K562 (cell line): Measurements from ENCODE around the gene PRMT7. TPM values are rescaled to one million over a fixed set of nuclear protein-coding genes. Genes with fewer than 3 reads are reported as not detected.
A peak's percentile ranks its signal among the peaks of the same experiment; 100 is the strongest.

Experiments
- ATAC-seq: fragments of 200-7000 bp; cut with Tn5 transposase; 3 replicates; pipeline ENCODE4 v1.9.1; 2020; ENCODE audit warnings: moderate library complexity
- BruUV-seq: library from RNA; stranded (reverse); fragments of 400-500 nt; replicated peaks from 2 replicates; lab custom pipeline; 2021; lab: Mats Ljungman, UMichigan
- CTCF ChIA-PET: fragments of 300-600 bp; formaldehyde crosslinking; extraction: SDS; loops from one replicate; lab custom pipeline; 2021; ENCODE audit warnings: low intra/inter-chr PET ratio; lab: Yijun Ruan, JAX
- POLR2A ChIA-PET: fragments of 300-600, 350-650 bp; sonication (Branson Sonifier 250); formaldehyde crosslinking; extraction: SDS; loops from one replicate; lab custom pipeline; 2021; ENCODE audit warnings: antibody characterized with exemption, inconsistent platforms; lab: Yijun Ruan, JAX
- DNase-seq, 4 experiments: peaks; one replicate each; pipeline versions ENCODE4 v3.0.0 to v3.0.0-alpha.2; 2011 to 2018; ENCODE audit warnings: low spot score in 3 of 4, mixed read lengths in 3 of 4; ENCODE audit errors: extremely low read depth in 1 of 4
- FAIRE-seq: peaks from 2 replicates; lab custom pipeline; 2011; peaks lifted over from hg19 to GRCh38; lab: Jason Lieb, UNC
- H2AFZ ChIP-seq: 2 replicates; pipeline ENCODE4 v1.6.0; 2011; ENCODE audit warnings: low read depth, low read length, control low read depth, inconsistent platforms
- H3K27ac ChIP-seq: fragments of 200-600 bp; 3 replicates; pipeline ENCODE4 v1.8.0; 2011; ENCODE audit warnings: low read depth, mild to moderate bottlenecking, control low read depth, inconsistent platforms, low read length, moderate library complexity, mixed read lengths; ENCODE audit errors: extremely low read depth
- H3K27me3 ChIP-seq, 2 experiments: fragments of 300-600 bp in 1 of 2; 2 replicates in 1 of 2; 3 replicates in 1 of 2; pipeline versions ENCODE4 v1.6.0 to v1.8.0; 2011; ENCODE audit warnings: inconsistent platforms in 2 of 2, low read length in 2 of 2, mild to moderate bottlenecking in 1 of 2, mixed read lengths in 1 of 2, moderate library complexity in 1 of 2; ENCODE audit not compliant: control insufficient read depth in 2 of 2, insufficient read depth in 2 of 2
- H3K36me3 ChIP-seq: fragments of 300-600 bp; 3 replicates; pipeline ENCODE4 v1.8.0; 2011; ENCODE audit warnings: mild to moderate bottlenecking, low read length, inconsistent platforms; ENCODE audit not compliant: control insufficient read depth, insufficient read depth
- H3K4me1 ChIP-seq, 2 experiments: fragments of 200-600 bp in 1 of 2; replicated peaks in 1 of 2; 2 replicates in 1 of 2; 3 replicates in 1 of 2; pipeline versions ENCODE4 v1.5.1 to v1.8.0; 2011; ENCODE audit warnings: inconsistent platforms in 2 of 2, low read length in 2 of 2, mild to moderate bottlenecking in 1 of 2, mixed read lengths in 1 of 2, moderate library complexity in 1 of 2; ENCODE audit not compliant: control insufficient read depth in 2 of 2, insufficient read depth in 2 of 2
- H3K4me2 ChIP-seq: 2 replicates; pipeline ENCODE4 v1.6.1; 2011; ENCODE audit warnings: low read length, control low read depth, inconsistent platforms, mixed read lengths; ENCODE audit not compliant: insufficient read depth
- H3K4me3 ChIP-seq: fragments of 200-600 bp; sonication (generic), shearing (Covaris generic); 2 replicates; pipeline ENCODE4 v1.5.1; 2016; ENCODE audit warnings: control low read depth, inconsistent platforms
- H3K79me2 ChIP-seq: fragments of 200-600 bp; 3 replicates; pipeline ENCODE4 v1.8.0; 2011; ENCODE audit warnings: low read length, inconsistent platforms; ENCODE audit not compliant: control insufficient read depth, insufficient read depth
- H3K9ac ChIP-seq, 2 experiments: 2 replicates each; pipeline versions ENCODE4 v1.6.0 to v1.6.1; 2011; ENCODE audit warnings: low read depth in 2 of 2, low read length in 2 of 2, control low read depth in 1 of 2, inconsistent platforms in 1 of 2, mild to moderate bottlenecking in 1 of 2, mixed read lengths in 1 of 2; ENCODE audit not compliant: insufficient read depth in 1 of 2
- H3K9me1 ChIP-seq: one replicate; pipeline ENCODE4 v1.6.0; 2011; ENCODE audit warnings: inconsistent platforms, mild to moderate bottlenecking, low read length, moderate library complexity; ENCODE audit not compliant: control insufficient read depth, insufficient read depth
- H3K9me3 ChIP-seq: replicated peaks from 2 replicates; pipeline ENCODE4 v1.5.1; 2011; ENCODE audit warnings: low read depth, low read length, inconsistent platforms; ENCODE audit not compliant: control insufficient read depth, insufficient read depth
- H4K20me1 ChIP-seq: replicated peaks from 2 replicates; pipeline ENCODE4 v1.6.1; 2011; ENCODE audit warnings: low read length, inconsistent platforms, mixed read lengths; ENCODE audit not compliant: control insufficient read depth, insufficient read depth
- CSDE1 ChIP-seq, 2 experiments: fragments of 450-650 bp; IDR thresholded peaks; 2 replicates each; pipeline ENCODE4 v1.6.1; 2016; ENCODE audit warnings: mild to moderate bottlenecking in 1 of 2
- ERF ChIP-seq: fragments of 450-650 bp; formaldehyde crosslinking; IDR thresholded peaks from 2 replicates; pipeline ENCODE4 v1.4.0; 2020; ENCODE audit warnings: mild to moderate bottlenecking, mixed read lengths
- HDAC3 ChIP-seq: fragments of 450-650 bp; IDR thresholded peaks from 2 replicates; pipeline ENCODE4 v1.6.1; 2018; ENCODE audit warnings: borderline replicate concordance, mild to moderate bottlenecking, moderate library complexity; ENCODE audit not compliant: partially characterized antibody
- JUNB ChIP-seq: fragments of 450-650 bp; formaldehyde crosslinking; conservative IDR thresholded peaks from 2 replicates; pipeline ENCODE4 v1.4.0; 2020; ENCODE audit warnings: mild to moderate bottlenecking
- KAT7 ChIP-seq: sonication (generic); formaldehyde crosslinking; IDR thresholded peaks from 2 replicates; pipeline ENCODE4 v1.8.0; 2022; ENCODE audit warnings: missing genetic modification reagents, mild to moderate bottlenecking, borderline replicate concordance
- KHSRP ChIP-seq: fragments of 450-650 bp; IDR thresholded peaks from 2 replicates; pipeline ENCODE4 v1.6.1; 2017
- MBD2 ChIP-seq: sonication (generic); IDR thresholded peaks from 2 replicates; pipeline ENCODE4 v1.6.1; 2016; ENCODE audit warnings: low read depth, borderline replicate concordance
- NFXL1 ChIP-seq: fragments of 450-650 bp; formaldehyde crosslinking; IDR thresholded peaks from 2 replicates; pipeline ENCODE4 v1.4.0; 2021; ENCODE audit warnings: mild to moderate bottlenecking
- PHF20 ChIP-seq: fragments of 450-650 bp; IDR thresholded peaks from 2 replicates; pipeline ENCODE4 v1.6.1; 2018; ENCODE audit not compliant: partially characterized antibody
- SMAD1 ChIP-seq: fragments of 150-350 bp; IDR thresholded peaks from 2 replicates; pipeline ENCODE4 v1.6.1; 2014; ENCODE audit warnings: low read length, low read depth; ENCODE audit not compliant: partially characterized antibody
- TEAD4 ChIP-seq, 2 experiments: sonication (generic) in 1 of 2; formaldehyde crosslinking in 1 of 2; IDR thresholded peaks; 2 replicates each; pipeline versions ENCODE4 v1.6.1 to v1.8.0; 2012 to 2022; ENCODE audit warnings: borderline replicate concordance in 1 of 2, inconsistent platforms in 1 of 2, low read length in 1 of 2, mild to moderate bottlenecking in 1 of 2, missing genetic modification reagents in 1 of 2
- ZFX ChIP-seq: sonication (generic); formaldehyde crosslinking; IDR thresholded peaks from 2 replicates; pipeline ENCODE4 v1.8.0; 2022; ENCODE audit warnings: mild to moderate bottlenecking, missing genetic modification reagents, moderate library complexity
- ZHX1 ChIP-seq: fragments of 150-350 bp; conservative IDR thresholded peaks from 2 replicates; pipeline ENCODE4 v1.6.1; 2014; ENCODE audit warnings: low read length
- ZNF445 ChIP-seq: fragments of 250-450 bp; sonication (Bioruptor Pico); IDR thresholded peaks from 2 replicates; pipeline ENCODE4 v1.4.0; 2020; ENCODE audit warnings: low read depth, mild to moderate bottlenecking, moderate library complexity
- ZNF586 ChIP-seq: fragments of 450-650 bp; formaldehyde crosslinking; conservative IDR thresholded peaks from 2 replicates; pipeline ENCODE4 v1.4.0; 2020; ENCODE audit warnings: mild to moderate bottlenecking, moderate library complexity
- WGBS: fragments of 100-300 bp; shearing (Covaris generic); methylation state at CpG from one replicate; pipeline ENCODE4 v1.1.6; 2016; ENCODE audit warnings: low coverage, mixed read lengths; ENCODE audit not compliant: insufficient coverage; ENCODE audit errors: missing lambda C conversion rate; 5-methylcytosine and 5-hydroxymethylcytosine counted together
- in situ Hi-C: fragments of 300-500 bp; cut with MboI; formaldehyde crosslinking; loops from 4 replicates; pipeline ENCODE4 v1.15.0; 2018; ENCODE audit warnings: inconsistent platforms, mixed read lengths
- intact Hi-C: fragments of 100-400 bp; cut with micrococcal nuclease; formaldehyde crosslinking; loops from 2 replicates; pipeline ENCODE4 v1.14.2; 2022
- polyA plus RNA-seq, 8 experiments: library from polyadenylated mRNA; depleted of rRNA in 4 of 8; stranded (reverse) in 5 of 8; unstranded in 3 of 8; fragments of >200 nt; fragmentation: Nextera tagmentation in 2 of 8; fragmentation: Illumina TruSeq in 1 of 8; extraction: Ambion mirVana in 2 of 8; extraction: Trizol in 1 of 8; gene quantifications; 2 replicates each; pipeline versions ENCODE4 v1.2.1 to v1.2.3, GENCODE V29; 2011 to 2014; ENCODE audit warnings: inconsistent platforms in 1 of 8, missing spikeins in 1 of 8
- total RNA-seq, 7 experiments: library from RNA; depleted of rRNA in 6 of 7; stranded (reverse); fragments of >200 nt in 6 of 7; fragmentation: Illumina TruSeq in 2 of 7; extraction: Trizol in 2 of 7; gene quantifications; 2 replicates each; pipeline versions ENCODE4 v1.2.1 to v1.2.3, GENCODE V29; 2011 to 2021; ENCODE audit warnings: low replicate concordance in 1 of 7

The PRMT7 gene
- total and polyA plus RNA-seq, 9 of the 15 experiments (the other 6 are each of a cell fraction or from before 2014, with no cell fraction given) = 6.4 to 88.8 (median 73.1) TPM

GRCh38 chr16:68290450-68290849 is 20.4 kb upstream of the PRMT7 start:
- peaks cover 83% of the 10 kb centered on the region for H3K36me3 ChIP-seq
- H3K4me1 ChIP-seq = peaks cover 14 to 22% of the 10 kb centered on the region in 2 experiments
- intact Hi-C loops = no loop called here
- ChIA-PET POLR2A (interaction anchor here (1.4 to 3.4 kb wide), 4 partner anchors 9 to 20 kb away, joined by 7 to 27 read pairs (median 13); partner anchors contain the start of genes PRMT7 and SLC7A6OS), CTCF (no interaction called here)
- H3K4me3 ChIP-seq = no peak overlapping the region
- H3K79me2 ChIP-seq = peaks cover 13% of the 10 kb centered on the region
- DNase-seq (no peak), FAIRE-seq (no peak), ATAC-seq (no peak)
- H3K27ac ChIP-seq = no peak overlapping the region
- BruUV-seq = no TSS peak
- in situ Hi-C loops = no loop called here
- peak overlapping the region in 1 of 2 experiments; percentile 30; a peak in 1 of 4 replicates for H3K9ac ChIP-seq
- WGBS = 65% methylated on average over 5 of the region's 6 CpGs
- H3K27me3 ChIP-seq = no peaks in the 10 kb centered on the region
- H3K9me1 ChIP-seq = no peaks in the 10 kb centered on the region
- no peaks in the 10 kb centered on the region for H3K9me3 ChIP-seq
- H4K20me1 ChIP-seq = peaks cover 2% of the 10 kb centered on the region; the same call in 1 of the 2 replicates
- no peak overlapping the region for H3K4me2 ChIP-seq
- no peak overlapping the region for H2AFZ ChIP-seq
- TF ChIP-seq ZNF445 (no peak), KAT7 (CRISPR knock-in tag) (no peak), JUNB (CRISPR knock-in tag) (no peak), PHF20 (no peak), NFXL1 (CRISPR knock-in tag) (no peak)

GRCh38 chr16:68291227-68291626 is 19.6 kb upstream of the PRMT7 start:
- no peaks in the 10 kb centered on the region for H3K27me3 ChIP-seq
- no peak overlapping the region; the same call in 2 of the 3 replicates for H3K27ac ChIP-seq
- no peaks in the 10 kb centered on the region for H3K9me1 ChIP-seq
- no peak overlapping the region for H3K4me3 ChIP-seq
- intact Hi-C loops = no loop called here
- no peaks in the 10 kb centered on the region for H3K9me3 ChIP-seq
- H2AFZ ChIP-seq = no peak overlapping the region
- H3K79me2 ChIP-seq = peaks cover 7% of the 10 kb centered on the region; the same call in 1 of the 3 replicates
- peaks cover 85% of the 10 kb centered on the region for H3K36me3 ChIP-seq
- ChIA-PET POLR2A (interaction anchor here (0.6 to 3.4 kb wide), 4 partner anchors 9 to 46 kb away, joined by 3 to 15 read pairs (median 10); partner anchors contain the start of genes PLA2G15, PRMT7 and SLC7A6OS), CTCF (no interaction called here)
- H3K4me1 ChIP-seq = peaks cover 14 to 22% of the 10 kb centered on the region in 2 experiments
- no peak for DNase-seq
- TF ChIP-seq HDAC3 (no peak), ERF (CRISPR knock-in tag) (no peak), MBD2 (no peak), SMAD1 (no peak), ZFX (CRISPR knock-in tag) (no peak), ZHX1 (no peak), CSDE1 (IDR thresholded peaks at IDR 0.05) (no peak), ZNF586 (CRISPR knock-in tag) (no peak), TEAD4 (IDR thresholded peaks at IDR 0.05; ENCODE audit: low read length) (no peak), TEAD4 (CRISPR knock-in tag; IDR thresholded peaks at IDR 0.05; ENCODE audit: borderline replicate concordance) (no peak), KHSRP (no peak)
- FAIRE-seq = no peak
- no peak overlapping the region for H3K9ac ChIP-seq
- WGBS = 88% methylated on average over 4 of the region's 4 CpGs
- no peak for ATAC-seq
- BruUV-seq = no TSS peak
- H3K4me2 ChIP-seq = no peak overlapping the region
- in situ Hi-C loops = no loop called here
- H4K20me1 ChIP-seq = peaks cover 2% of the 10 kb centered on the region; the same call in 1 of the 2 replicates
